WTC11 (cell line): ENCODE measurements around the gene ADAM12. TPM values are rescaled to one million over a fixed set of nuclear protein-coding genes. Genes with fewer than 3 reads are reported as not detected.

Experiments
- ATAC-seq: fragments of 200-7000 bp; cut with Tn5 transposase; 2 replicates; pipeline ENCODE4 v1.10.0; 2021; ENCODE audit warnings: mild to moderate bottlenecking, moderate library complexity
- CTCF ChIA-PET: fragments of 300-600 bp; sonication (Branson Sonifier 250); formaldehyde crosslinking; loops from one replicate; lab custom pipeline; 2021; ENCODE audit warnings: antibody characterized with exemption; lab: Charles Lee
- POLR2A ChIA-PET: fragments of 350-600 bp; sonication (Branson Sonifier 250); formaldehyde crosslinking; loops from one replicate; lab custom pipeline; 2021; ENCODE audit warnings: antibody characterized with exemption; lab: Charles Lee
- DNase-seq: peaks from one replicate; pipeline ENCODE4 v3.0.0; 2021; ENCODE audit warnings: low spot score
- H3K27ac Mint-ChIP-seq: 2 replicates; pipeline ENCODE4 v1.8.0; 2021; ENCODE audit warnings: mixed read lengths
- H3K27me3 Mint-ChIP-seq: 2 replicates; pipeline ENCODE4 v1.8.0; 2021; ENCODE audit warnings: low read depth, mild to moderate bottlenecking, moderate library complexity, mixed read lengths
- H3K36me3 Mint-ChIP-seq: 2 replicates; pipeline ENCODE4 v1.8.0; 2021; ENCODE audit warnings: mixed read lengths
- H3K4me1 Mint-ChIP-seq: 2 replicates; pipeline ENCODE4 v1.8.0; 2022; ENCODE audit warnings: mixed read lengths
- H3K4me3 Mint-ChIP-seq: 2 replicates; pipeline ENCODE4 v1.8.0; 2021; ENCODE audit warnings: mild to moderate bottlenecking, moderate library complexity, mixed read lengths
- H3K9me3 Mint-ChIP-seq: 2 replicates; pipeline ENCODE4 v1.8.0; 2021; ENCODE audit warnings: mixed read lengths
- FOXJ3 ChIP-seq: sonication (generic); formaldehyde crosslinking; IDR thresholded peaks from 2 replicates; pipeline ENCODE4 v1.9.0; 2021; ENCODE audit warnings: missing genetic modification reagents, mild to moderate bottlenecking, borderline replicate concordance
- FOXK1 ChIP-seq: sonication (generic); formaldehyde crosslinking; IDR thresholded peaks from 2 replicates; pipeline ENCODE4 v1.8.0; 2022; ENCODE audit warnings: mild to moderate bottlenecking, moderate library complexity, missing genetic modification reagents
- FOXP1 ChIP-seq: sonication (generic); formaldehyde crosslinking; IDR thresholded peaks from 2 replicates; pipeline ENCODE4 v1.8.0; 2022; ENCODE audit warnings: missing genetic modification reagents, mild to moderate bottlenecking, moderate library complexity, borderline replicate concordance
- GRHL2 ChIP-seq: fragments of 250-450 bp; sonication (Bioruptor Pico); IDR thresholded peaks from 2 replicates; pipeline ENCODE4 v1.8.0; 2022; ENCODE audit warnings: mild to moderate bottlenecking, moderate library complexity; ENCODE audit not compliant: insufficient replicate concordance, severe bottlenecking
- IRF2 ChIP-seq: sonication (generic); formaldehyde crosslinking; IDR thresholded peaks from 2 replicates; pipeline ENCODE4 v1.8.0; 2022; ENCODE audit warnings: low read depth, missing genetic modification reagents, borderline replicate concordance
- NFATC4 ChIP-seq: fragments of 250-450 bp; sonication (Bioruptor Pico); IDR thresholded peaks from 2 replicates; pipeline ENCODE4 v1.9.0; 2021; ENCODE audit warnings: mild to moderate bottlenecking
- NFYB ChIP-seq: sonication (generic); formaldehyde crosslinking; conservative IDR thresholded peaks from 2 replicates; pipeline ENCODE4 v1.8.0; 2022; ENCODE audit warnings: low read depth, missing genetic modification reagents
- SMAD4 ChIP-seq: sonication (generic); formaldehyde crosslinking; IDR thresholded peaks from 2 replicates; pipeline ENCODE4 v1.8.0; 2022; ENCODE audit warnings: mild to moderate bottlenecking, missing genetic modification reagents
- SOX15 ChIP-seq: fragments of 250-450 bp; sonication (Bioruptor Pico); IDR thresholded peaks from 2 replicates; pipeline ENCODE4 v1.9.0; 2021; ENCODE audit warnings: mild to moderate bottlenecking
- SP1 ChIP-seq: sonication (generic); formaldehyde crosslinking; conservative IDR thresholded peaks from 2 replicates; pipeline ENCODE4 v1.8.1; 2022; ENCODE audit warnings: missing genetic modification reagents
- TP53 ChIP-seq: sonication (generic); formaldehyde crosslinking; IDR thresholded peaks from 2 replicates; pipeline ENCODE4 v1.8.1; 2023; ENCODE audit warnings: mild to moderate bottlenecking, missing genetic modification reagents
- ZNF423 ChIP-seq: fragments of 250-450 bp; sonication (Bioruptor Pico); IDR thresholded peaks from 2 replicates; pipeline ENCODE4 v2.1.2; 2022; ENCODE audit warnings: mild to moderate bottlenecking, moderate library complexity
- total RNA-seq: library from RNA; stranded (reverse); gene quantifications from 3 replicates; pipeline ENCODE4 v1.2.3, GENCODE V29; 2021
- TF ChIP-seq, protein P1 (sequence below): fragments of 250-450 bp; sonication (Bioruptor Pico); IDR thresholded peaks from 2 replicates; pipeline ENCODE4 v1.9.0; 2021; ENCODE audit warnings: moderate library complexity, mild to moderate bottlenecking, inconsistent platforms, borderline replicate concordance
- TF ChIP-seq, protein P2 (sequence below): sonication (generic); formaldehyde crosslinking; IDR thresholded peaks from 2 replicates; pipeline ENCODE4 v1.8.1; 2023; ENCODE audit warnings: mild to moderate bottlenecking, missing genetic modification reagents, borderline replicate concordance
- TF ChIP-seq, protein P3 (sequence below): sonication (generic); formaldehyde crosslinking; IDR thresholded peaks from 2 replicates; pipeline ENCODE4 v1.8.1; 2022; ENCODE audit warnings: mild to moderate bottlenecking, missing genetic modification reagents, moderate library complexity, borderline replicate concordance
- TF ChIP-seq, protein P4 (sequence below): sonication (generic); formaldehyde crosslinking; IDR thresholded peaks from 2 replicates; pipeline ENCODE4 v1.8.1; 2022; ENCODE audit warnings: mild to moderate bottlenecking, moderate library complexity, missing genetic modification reagents
- TF ChIP-seq, protein P5 (sequence below): sonication (generic); formaldehyde crosslinking; IDR thresholded peaks from 2 replicates; pipeline ENCODE4 v1.8.1; 2022; ENCODE audit warnings: low read depth, missing genetic modification reagents, borderline replicate concordance
- TF ChIP-seq, protein P6 (sequence below): sonication (generic); formaldehyde crosslinking; IDR thresholded peaks from 2 replicates; pipeline ENCODE4 v1.8.0; 2022; ENCODE audit warnings: mild to moderate bottlenecking, missing genetic modification reagents

The ADAM12 gene
- total RNA-seq, 1 experiment from 2014 or later = 0.22 TPM

DNA sequence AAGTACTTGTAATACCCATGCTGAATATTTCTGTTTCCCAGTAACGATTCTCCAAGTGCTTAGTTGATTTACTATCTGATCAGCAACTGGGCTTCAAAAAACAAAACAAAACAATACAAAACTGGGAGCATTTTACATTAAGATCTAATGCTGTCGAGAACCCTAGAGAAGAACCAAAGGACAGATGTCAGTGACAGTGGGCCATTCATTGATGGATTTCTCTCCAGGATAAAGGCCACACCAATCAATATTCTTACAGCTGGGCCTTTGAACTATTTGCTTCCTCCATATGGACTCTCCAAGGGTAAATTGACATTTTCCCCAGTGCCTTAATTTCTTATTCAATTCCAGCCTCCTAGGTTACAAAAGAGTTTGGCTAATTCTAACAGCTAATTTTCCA, 217.5 kb downstream of the ADAM12 start:
- POLR2A ChIA-PET = no interaction called here
- TF ChIP-seq NFATC4 (CRISPR knock-in tag) (no peak), SMAD4 (no peak), ZNF423 (CRISPR knock-in tag) (no peak), GRHL2 (CRISPR knock-in tag) (no peak), TP53 (no peak), FOXP1 (no peak), FOXJ3 (CRISPR knock-in tag) (no peak), IRF2 (CRISPR knock-in tag) (no peak)
- TF ChIP-seq, protein P1, sequence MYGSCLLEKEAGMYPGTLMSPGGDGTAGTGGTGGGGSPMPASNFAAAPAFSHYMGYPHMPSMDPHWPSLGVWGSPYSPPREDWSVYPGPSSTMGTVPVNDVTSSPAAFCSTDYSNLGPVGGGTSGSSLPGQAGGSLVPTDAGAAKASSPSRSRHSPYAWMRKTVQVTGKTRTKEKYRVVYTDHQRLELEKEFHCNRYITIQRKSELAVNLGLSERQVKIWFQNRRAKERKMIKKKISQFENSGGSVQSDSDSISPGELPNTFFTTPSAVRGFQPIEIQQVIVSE (CRISPR knock-in tag) = no peak
- TF ChIP-seq, protein P2, sequence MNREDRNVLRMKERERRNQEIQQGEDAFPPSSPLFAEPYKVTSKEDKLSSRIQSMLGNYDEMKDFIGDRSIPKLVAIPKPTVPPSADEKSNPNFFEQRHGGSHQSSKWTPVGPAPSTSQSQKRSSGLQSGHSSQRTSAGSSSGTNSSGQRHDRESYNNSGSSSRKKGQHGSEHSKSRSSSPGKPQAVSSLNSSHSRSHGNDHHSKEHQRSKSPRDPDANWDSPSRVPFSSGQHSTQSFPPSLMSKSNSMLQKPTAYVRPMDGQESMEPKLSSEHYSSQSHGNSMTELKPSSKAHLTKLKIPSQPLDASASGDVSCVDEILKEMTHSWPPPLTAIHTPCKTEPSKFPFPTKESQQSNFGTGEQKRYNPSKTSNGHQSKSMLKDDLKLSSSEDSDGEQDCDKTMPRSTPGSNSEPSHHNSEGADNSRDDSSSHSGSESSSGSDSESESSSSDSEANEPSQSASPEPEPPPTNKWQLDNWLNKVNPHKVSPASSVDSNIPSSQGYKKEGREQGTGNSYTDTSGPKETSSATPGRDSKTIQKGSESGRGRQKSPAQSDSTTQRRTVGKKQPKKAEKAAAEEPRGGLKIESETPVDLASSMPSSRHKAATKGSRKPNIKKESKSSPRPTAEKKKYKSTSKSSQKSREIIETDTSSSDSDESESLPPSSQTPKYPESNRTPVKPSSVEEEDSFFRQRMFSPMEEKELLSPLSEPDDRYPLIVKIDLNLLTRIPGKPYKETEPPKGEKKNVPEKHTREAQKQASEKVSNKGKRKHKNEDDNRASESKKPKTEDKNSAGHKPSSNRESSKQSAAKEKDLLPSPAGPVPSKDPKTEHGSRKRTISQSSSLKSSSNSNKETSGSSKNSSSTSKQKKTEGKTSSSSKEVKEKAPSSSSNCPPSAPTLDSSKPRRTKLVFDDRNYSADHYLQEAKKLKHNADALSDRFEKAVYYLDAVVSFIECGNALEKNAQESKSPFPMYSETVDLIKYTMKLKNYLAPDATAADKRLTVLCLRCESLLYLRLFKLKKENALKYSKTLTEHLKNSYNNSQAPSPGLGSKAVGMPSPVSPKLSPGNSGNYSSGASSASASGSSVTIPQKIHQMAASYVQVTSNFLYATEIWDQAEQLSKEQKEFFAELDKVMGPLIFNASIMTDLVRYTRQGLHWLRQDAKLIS (CRISPR knock-in tag) = no peak
- TF ChIP-seq, protein P3, sequence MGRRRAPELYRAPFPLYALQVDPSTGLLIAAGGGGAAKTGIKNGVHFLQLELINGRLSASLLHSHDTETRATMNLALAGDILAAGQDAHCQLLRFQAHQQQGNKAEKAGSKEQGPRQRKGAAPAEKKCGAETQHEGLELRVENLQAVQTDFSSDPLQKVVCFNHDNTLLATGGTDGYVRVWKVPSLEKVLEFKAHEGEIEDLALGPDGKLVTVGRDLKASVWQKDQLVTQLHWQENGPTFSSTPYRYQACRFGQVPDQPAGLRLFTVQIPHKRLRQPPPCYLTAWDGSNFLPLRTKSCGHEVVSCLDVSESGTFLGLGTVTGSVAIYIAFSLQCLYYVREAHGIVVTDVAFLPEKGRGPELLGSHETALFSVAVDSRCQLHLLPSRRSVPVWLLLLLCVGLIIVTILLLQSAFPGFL (CRISPR knock-in tag) = no peak
- TF ChIP-seq, all 79 proteins: peak for 0
- Mint-ChIP-seq H3K36me3 (no peaks in the 10 kb centered on the region), H3K9me3 (0 out of 2 replicates have a peak, but pooled peaks cover 3% of the 10 kb centered on the region), H3K4me1 (peaks cover 18% of the 10 kb centered on the region), H3K4me3 (no peak overlapping the region), H3K27ac (no peak overlapping the region), H3K27me3 (no peaks in the 10 kb centered on the region)
- CTCF ChIA-PET = no interaction called here
- ATAC-seq (no peak), DNase-seq (no peak)

DNA sequence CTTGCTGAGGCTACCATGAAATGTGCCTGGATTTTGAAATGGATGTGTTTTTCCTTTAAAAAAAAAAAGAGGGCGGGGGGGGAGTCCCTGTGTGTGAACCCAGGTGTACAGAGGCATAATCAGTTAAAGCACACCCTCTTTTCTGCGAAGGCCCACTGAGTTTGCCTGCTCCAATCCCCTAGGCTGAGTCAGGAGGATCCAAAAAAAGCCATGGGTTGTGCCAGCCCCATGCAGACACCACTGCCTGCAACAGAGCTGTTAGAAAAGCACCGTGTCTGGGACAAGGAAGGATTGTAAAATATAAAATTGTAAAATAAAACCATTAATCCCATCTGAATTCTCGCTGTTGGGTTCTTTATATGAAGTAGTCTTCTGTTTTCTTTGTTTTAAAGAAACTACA, 217.9 kb downstream of the ADAM12 start:
- no peaks in the 10 kb centered on the region for H3K36me3 Mint-ChIP-seq
- ATAC-seq = no peak
- peaks cover 14% of the 10 kb centered on the region for H3K4me1 Mint-ChIP-seq
- no peak overlapping the region for H3K27ac Mint-ChIP-seq
- TF ChIP-seq FOXP1 = no peak
- TF ChIP-seq, protein P4, sequence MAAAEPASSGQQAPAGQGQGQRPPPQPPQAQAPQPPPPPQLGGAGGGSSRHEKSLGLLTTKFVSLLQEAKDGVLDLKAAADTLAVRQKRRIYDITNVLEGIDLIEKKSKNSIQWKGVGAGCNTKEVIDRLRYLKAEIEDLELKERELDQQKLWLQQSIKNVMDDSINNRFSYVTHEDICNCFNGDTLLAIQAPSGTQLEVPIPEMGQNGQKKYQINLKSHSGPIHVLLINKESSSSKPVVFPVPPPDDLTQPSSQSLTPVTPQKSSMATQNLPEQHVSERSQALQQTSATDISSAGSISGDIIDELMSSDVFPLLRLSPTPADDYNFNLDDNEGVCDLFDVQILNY = no peak
- no peak for TF ChIP-seq TP53
- TF ChIP-seq, protein P5, sequence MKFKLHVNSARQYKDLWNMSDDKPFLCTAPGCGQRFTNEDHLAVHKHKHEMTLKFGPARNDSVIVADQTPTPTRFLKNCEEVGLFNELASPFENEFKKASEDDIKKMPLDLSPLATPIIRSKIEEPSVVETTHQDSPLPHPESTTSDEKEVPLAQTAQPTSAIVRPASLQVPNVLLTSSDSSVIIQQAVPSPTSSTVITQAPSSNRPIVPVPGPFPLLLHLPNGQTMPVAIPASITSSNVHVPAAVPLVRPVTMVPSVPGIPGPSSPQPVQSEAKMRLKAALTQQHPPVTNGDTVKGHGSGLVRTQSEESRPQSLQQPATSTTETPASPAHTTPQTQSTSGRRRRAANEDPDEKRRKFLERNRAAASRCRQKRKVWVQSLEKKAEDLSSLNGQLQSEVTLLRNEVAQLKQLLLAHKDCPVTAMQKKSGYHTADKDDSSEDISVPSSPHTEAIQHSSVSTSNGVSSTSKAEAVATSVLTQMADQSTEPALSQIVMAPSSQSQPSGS (CRISPR knock-in tag) = no peak
- TF ChIP-seq NFYB (CRISPR knock-in tag) = no peak
- TF ChIP-seq FOXK1 = no peak
- no peak for TF ChIP-seq IRF2 (CRISPR knock-in tag)
- TF ChIP-seq, protein P6, sequence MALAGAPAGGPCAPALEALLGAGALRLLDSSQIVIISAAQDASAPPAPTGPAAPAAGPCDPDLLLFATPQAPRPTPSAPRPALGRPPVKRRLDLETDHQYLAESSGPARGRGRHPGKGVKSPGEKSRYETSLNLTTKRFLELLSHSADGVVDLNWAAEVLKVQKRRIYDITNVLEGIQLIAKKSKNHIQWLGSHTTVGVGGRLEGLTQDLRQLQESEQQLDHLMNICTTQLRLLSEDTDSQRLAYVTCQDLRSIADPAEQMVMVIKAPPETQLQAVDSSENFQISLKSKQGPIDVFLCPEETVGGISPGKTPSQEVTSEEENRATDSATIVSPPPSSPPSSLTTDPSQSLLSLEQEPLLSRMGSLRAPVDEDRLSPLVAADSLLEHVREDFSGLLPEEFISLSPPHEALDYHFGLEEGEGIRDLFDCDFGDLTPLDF (CRISPR knock-in tag) = no peak
- TF ChIP-seq SP1 = no peak
- TF ChIP-seq SOX15 (CRISPR knock-in tag) = no peak
- CTCF ChIA-PET = no interaction called here
- no peaks in the 10 kb centered on the region for H3K27me3 Mint-ChIP-seq
- no peak for DNase-seq
- POLR2A ChIA-PET = no interaction called here
- H3K9me3 Mint-ChIP-seq = 0 out of 2 replicates have a peak, but pooled peaks cover 3% of the 10 kb centered on the region
- no peak overlapping the region for H3K4me3 Mint-ChIP-seq
